ENCODE measurements around the gene SLC39A7. TPM values are rescaled to one million over a fixed set of nuclear protein-coding genes. Genes with fewer than 3 reads are reported as not detected.

The SLC39A7 gene
- total and polyA plus RNA-seq, 2 of the 13 experiments (the other 11 are each of a cell fraction or from before 2014, with no cell fraction given): 142 to 229 TPM

DNA sequence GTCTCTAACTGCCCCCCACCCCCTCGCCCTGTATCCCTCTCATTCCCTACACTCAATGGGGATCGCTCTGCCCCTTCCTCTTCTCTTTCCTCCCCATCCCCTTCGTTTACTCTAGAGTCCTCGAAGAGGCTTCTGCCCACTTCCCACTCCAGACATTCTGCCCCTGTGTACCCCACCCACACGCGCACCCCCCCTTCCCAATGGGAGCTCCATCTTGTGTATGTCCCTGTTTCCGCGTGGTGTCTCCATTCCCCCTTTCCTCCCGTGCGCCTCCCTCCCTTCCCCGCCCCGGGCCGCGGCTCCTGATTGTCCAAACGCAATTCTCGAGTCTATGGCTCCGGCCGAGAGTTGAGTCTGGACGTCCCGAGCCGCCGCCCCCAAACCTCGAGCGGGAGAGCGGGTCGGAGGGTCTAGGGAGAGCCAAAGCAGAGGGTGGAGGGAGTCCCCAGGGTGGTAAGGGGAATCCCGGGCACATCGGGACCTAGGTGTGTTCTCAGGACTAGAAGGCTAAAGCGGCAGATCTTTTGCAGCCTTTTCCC, 7.0 kb downstream of the SLC39A7 start (continued):
- TF ChIP-seq, protein P1, sequence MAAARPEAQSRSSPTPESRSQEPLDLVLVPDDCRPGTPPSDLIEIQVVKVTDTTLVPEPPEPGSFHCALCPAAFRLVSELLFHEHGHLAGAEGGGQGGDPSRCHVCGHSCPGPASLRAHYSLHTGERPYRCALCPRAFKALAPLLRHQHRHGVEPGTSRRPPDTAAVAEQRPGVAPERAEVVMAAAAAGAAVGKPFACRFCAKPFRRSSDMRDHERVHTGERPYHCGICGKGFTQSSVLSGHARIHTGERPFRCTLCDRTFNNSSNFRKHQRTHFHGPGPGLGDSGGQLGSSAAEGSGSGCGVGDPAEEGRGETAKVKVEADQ (CRISPR knock-in tag; IDR thresholded peaks at IDR 0.05; ENCODE audit: borderline replicate concordance): peak; percentile 10; the same call in 1 of the 2 replicates
- TF ChIP-seq ZNF816 (CRISPR knock-in tag; IDR thresholded peaks at IDR 0.05; ENCODE audit: borderline replicate concordance) (peak; percentile 72; the same call in 1 of the 2 replicates), GPN1 (CRISPR knock-in tag; IDR thresholded peaks at IDR 0.05; ENCODE audit: borderline replicate concordance) (no peak), MTF2 (CRISPR knock-in tag; IDR thresholded peaks at IDR 0.05; ENCODE audit: borderline replicate concordance) (0 out of 2 replicates have a peak, but pooled peaks have one; percentile 55), MED8 (CRISPR knock-in tag; IDR thresholded peaks at IDR 0.05; ENCODE audit: insufficient replicate concordance) (peak; percentile 5), ZNF7 (CRISPR knock-in tag; IDR thresholded peaks at IDR 0.05) (no peak), SAP130 (CRISPR knock-in tag; IDR thresholded peaks at IDR 0.05; ENCODE audit: low read depth) (no peak), ZNF296 (CRISPR knock-in tag; conservative IDR thresholded peaks at IDR 0.05) (0 out of 2 replicates have a peak, but pooled peaks have one; percentile 24), STAG1 (CRISPR knock-in tag; IDR thresholded peaks at IDR 0.05) (no peak), PAX8 (CRISPR knock-in tag; IDR thresholded peaks at IDR 0.05; ENCODE audit: borderline replicate concordance) (no peak), ZSCAN25 (CRISPR knock-in tag; IDR thresholded peaks at IDR 0.05) (no peak; the same call in 1 of the 2 replicates), ZNF253 (CRISPR knock-in tag; IDR thresholded peaks at IDR 0.05; ENCODE audit: borderline replicate concordance) (0 out of 2 replicates have a peak, but pooled peaks have one; percentile 10), ZNF235 (CRISPR knock-in tag; IDR thresholded peaks at IDR 0.05; ENCODE audit: borderline replicate concordance) (0 out of 2 replicates have a peak, but pooled peaks have one; percentile 21), ZNF207 (IDR thresholded peaks at IDR 0.05; ENCODE audit: borderline replicate concordance) (no peak), MAZ (IDR thresholded peaks at IDR 0.05; ENCODE audit: borderline replicate concordance, low read depth, low read length) (no peak), MAZ (CRISPR knock-in tag; IDR thresholded peaks at IDR 0.05; ENCODE audit: low read depth) (peak; percentile 81; the same call in 1 of the 2 replicates), ZNF773 (CRISPR knock-in tag; IDR thresholded peaks at IDR 0.05; ENCODE audit: borderline replicate concordance) (no peak), KAT8 (CRISPR knock-in tag; IDR thresholded peaks at IDR 0.05) (no peak), ZBTB7B (CRISPR knock-in tag; IDR thresholded peaks at IDR 0.05) (no peak), ZFP90 (CRISPR knock-in tag; IDR thresholded peaks at IDR 0.05; ENCODE audit: borderline replicate concordance) (0 out of 2 replicates have a peak, but pooled peaks have one; percentile 32), HMG20A (CRISPR knock-in tag; IDR thresholded peaks at IDR 0.05; ENCODE audit: borderline replicate concordance) (no peak), EED (CRISPR knock-in tag; IDR thresholded peaks at IDR 0.05) (peak; percentile 48; the same call in 1 of the 2 replicates), ZNF678 (CRISPR knock-in tag; IDR thresholded peaks at IDR 0.05) (peak; percentile 20; the same call in 1 of the 2 replicates)
- TF ChIP-seq, protein P2, sequence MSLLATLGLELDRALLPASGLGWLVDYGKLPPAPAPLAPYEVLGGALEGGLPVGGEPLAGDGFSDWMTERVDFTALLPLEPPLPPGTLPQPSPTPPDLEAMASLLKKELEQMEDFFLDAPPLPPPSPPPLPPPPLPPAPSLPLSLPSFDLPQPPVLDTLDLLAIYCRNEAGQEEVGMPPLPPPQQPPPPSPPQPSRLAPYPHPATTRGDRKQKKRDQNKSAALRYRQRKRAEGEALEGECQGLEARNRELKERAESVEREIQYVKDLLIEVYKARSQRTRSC (CRISPR knock-in tag; IDR thresholded peaks at IDR 0.05; ENCODE audit: low read depth): no peak
- TF ChIP-seq, protein P3, sequence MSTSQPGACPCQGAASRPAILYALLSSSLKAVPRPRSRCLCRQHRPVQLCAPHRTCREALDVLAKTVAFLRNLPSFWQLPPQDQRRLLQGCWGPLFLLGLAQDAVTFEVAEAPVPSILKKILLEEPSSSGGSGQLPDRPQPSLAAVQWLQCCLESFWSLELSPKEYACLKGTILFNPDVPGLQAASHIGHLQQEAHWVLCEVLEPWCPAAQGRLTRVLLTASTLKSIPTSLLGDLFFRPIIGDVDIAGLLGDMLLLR (CRISPR knock-in tag; IDR thresholded peaks at IDR 0.05): no peak
- TF ChIP-seq, protein P4, sequence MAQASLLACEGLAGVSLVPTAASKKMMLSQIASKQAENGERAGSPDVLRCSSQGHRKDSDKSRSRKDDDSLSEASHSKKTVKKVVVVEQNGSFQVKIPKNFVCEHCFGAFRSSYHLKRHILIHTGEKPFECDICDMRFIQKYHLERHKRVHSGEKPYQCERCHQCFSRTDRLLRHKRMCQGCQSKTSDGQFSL (CRISPR knock-in tag; IDR thresholded peaks at IDR 0.05): no peak
- TF ChIP-seq, protein P5, sequence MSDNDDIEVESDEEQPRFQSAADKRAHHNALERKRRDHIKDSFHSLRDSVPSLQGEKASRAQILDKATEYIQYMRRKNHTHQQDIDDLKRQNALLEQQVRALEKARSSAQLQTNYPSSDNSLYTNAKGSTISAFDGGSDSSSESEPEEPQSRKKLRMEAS (IDR thresholded peaks at IDR 0.05): no peak
- TF ChIP-seq, protein P6, sequence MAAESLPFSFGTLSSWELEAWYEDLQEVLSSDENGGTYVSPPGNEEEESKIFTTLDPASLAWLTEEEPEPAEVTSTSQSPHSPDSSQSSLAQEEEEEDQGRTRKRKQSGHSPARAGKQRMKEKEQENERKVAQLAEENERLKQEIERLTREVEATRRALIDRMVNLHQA (CRISPR knock-in tag; IDR thresholded peaks at IDR 0.05): no peak
